Right forelimb (tissue), 1 donor: ENCODE measurements around the gene PDIA4.
"Not testable (repeated sequence)": the region's sequence is repeated elsewhere in the genome, so short reads cannot be mapped to it uniquely, and the experiment has no call there.

Experiments
- DNase-seq: peaks from one replicate; pipeline ENCODE4 v3.0.0-alpha.2; 2018

PDIA4 gene

DNA sequence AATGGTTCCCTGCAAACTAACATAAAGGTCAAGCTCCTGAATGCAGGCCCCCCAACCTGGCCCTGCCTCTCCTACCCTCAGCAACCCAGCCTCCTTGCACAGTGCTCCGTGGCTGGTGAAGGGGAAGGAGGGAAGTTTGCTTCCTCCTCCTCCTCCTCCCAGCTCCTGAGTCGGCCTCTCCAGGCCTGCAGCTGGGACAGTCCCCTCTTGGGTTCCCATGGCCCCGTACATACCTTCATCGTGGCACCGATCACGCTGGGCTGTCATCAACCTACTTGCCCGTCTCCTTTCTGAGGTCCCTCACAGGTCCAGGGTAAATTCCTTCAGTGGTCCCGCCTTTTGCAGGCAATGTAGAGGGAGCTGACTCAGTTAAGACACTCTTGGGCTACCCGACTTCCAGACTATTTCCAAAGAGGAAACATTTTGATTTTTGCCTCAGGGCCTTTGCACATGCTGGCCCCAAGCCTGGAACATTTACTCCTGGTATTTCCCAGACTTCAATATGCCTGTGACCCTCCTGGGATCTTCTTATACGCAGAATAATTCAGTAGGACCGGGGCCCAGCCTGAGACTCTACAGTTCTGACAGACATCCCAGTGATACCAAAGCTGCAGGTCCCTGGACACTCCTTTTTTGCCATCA lies 26.8 kb downstream of the PDIA4 start:
- DNase-seq = no peak

DNA sequence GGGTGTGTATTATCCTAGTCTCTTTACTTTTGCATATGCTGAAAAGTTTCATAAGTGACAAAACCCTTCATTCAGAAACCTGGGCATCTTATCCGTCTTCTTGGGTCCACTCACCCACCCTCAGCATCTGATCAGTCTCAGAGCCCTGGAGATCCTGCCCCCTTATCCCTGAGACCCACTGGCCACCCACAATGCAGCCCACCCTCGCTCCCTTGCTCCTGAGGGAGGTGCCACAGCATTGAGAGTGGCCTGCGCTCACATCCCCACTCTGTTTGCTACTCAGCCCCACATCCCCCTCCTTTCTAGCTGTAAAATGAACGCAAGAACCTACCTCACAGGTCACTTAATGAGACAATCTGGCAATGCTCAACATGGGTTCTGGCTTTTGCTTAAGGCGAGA lies 27.3 kb downstream of the PDIA4 start:
- no peak for DNase-seq

DNA sequence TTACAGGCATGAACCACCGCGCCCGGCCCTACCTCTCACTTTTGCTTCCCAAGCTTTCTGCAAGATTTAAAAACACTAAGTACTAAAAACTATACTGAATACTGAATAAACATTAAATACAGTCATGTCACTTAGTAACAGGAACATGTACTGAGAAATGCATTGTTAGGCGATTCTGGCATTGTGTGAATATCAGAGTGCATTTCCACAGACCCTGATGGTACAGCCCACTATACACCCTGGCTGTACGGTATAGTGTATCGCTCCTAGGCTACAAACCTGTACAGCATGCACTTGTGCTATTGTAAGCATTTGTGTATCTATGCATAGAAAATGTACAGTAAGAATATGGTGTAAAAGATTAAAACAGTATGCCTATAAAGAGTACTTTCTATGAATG lies 29.1 kb downstream of the PDIA4 start:
- DNase-seq = no peak

DNA sequence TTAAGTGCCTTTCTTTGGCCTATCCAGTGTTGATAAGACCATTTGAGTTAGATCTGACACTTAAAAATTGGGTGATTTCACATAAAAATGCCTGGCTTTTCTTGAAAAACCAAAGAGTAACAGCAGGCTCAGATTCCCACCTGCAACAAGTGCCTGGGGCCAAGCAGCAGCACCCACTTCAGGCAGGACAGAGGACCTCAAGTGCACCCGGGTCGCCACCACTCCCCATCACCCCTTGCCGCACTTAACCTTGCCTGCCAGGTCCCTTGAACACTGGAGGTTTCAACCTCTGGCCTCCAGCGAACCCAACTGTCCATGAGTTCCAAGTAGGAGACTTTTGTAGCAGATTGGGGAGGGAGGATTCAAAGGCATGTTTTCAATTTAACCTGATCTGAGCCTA lies 30.8 kb downstream of the PDIA4 start:
- DNase-seq = no peak

DNA sequence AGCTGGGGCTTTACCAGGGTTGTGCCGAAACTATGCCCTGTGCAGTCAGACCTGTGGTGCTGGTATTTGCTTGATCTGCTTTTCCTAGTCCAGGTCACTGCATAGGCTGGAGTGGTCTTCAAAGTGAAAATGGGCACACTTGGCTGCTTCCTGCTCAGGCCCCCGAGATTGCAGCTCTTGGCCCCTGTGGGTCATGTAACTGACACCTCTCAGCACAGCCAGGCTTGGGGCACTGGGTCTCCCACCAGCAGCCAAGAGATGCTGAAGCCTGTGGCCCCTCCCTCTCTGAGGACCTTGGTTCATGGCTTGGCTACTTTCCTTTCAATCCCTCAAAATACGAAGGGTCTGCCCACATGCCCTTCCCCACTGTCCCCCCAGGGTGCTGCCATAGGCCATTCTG lies 33.7 kb downstream of the PDIA4 start:
- DNase-seq = no peak

DNA sequence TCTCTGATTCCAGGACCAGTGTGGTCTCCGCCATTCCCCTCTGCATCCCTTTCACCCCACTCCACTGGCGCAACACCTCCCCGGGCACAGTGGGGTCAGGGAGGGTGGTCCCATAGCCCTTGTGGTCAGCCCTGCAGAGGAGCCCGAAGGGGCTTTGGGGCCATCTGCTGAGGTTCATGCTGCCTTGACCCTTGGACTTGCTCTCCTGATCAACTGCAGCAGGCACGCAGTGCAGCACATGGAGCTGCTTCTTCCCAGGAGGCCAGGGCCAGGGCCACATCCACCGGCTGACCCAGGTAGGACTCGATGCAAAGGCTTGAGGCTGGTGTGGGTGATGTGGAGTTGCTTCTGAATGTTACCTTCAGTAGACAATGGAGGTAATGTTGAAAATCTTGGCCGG lies 35.1 kb downstream of the PDIA4 start:
- no peak for DNase-seq

DNA sequence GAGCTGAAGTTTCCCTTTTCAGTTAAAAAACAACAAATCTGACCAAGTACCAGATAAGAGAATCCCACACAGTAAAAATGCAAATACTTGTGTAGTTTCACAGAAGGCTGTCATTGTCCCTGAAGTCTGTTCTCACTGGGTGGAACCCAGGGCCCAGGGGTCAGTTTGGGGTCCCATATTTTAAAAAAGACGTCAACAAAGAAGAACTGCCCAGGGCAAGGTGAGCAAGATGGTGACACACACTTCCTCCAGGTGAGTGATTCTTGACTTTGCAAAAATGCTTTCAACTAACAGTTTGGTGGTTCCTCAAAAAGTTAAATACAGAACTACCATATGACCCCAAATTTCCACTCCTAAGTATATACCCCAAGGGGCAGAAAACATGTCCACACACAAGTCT lies 36.8 kb downstream of the PDIA4 start:
- no peak for DNase-seq

DNA sequence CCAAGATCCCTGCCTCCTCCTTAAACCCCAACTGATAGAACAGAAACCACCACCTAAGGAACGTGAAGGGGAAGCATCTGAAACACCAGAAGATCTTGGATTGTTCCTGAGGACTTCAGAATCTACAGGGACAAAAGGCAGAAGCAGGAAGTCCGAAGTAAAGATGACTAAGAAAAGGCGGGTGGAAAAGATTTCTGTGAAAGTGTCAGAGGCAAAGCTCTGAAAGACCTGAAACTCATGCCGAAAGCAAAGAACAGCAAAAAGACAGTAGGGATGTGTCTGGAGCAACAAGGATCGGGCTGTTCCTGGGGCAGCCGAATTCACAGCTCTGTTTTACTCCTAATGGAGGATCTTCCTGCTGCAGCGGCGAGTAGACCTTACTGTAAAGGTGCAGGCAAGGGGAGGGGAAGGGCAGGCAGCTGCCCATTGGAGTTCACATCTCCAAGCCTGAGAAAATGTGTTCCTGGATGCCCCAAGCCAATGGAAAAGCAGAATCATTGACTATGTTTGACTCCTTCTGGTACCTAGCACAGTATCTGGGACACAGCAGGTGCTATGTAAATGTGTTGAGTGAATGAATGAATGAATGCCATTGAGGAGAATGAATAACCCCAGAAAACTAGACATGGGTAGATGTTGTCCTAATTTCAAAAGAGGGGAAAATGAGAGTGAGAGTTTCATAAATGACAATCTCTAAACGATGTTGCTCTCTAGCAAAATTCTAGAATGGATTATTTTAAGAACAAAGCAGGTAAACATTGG lies 40.4 kb downstream of the PDIA4 start:
- no peak for DNase-seq

DNA sequence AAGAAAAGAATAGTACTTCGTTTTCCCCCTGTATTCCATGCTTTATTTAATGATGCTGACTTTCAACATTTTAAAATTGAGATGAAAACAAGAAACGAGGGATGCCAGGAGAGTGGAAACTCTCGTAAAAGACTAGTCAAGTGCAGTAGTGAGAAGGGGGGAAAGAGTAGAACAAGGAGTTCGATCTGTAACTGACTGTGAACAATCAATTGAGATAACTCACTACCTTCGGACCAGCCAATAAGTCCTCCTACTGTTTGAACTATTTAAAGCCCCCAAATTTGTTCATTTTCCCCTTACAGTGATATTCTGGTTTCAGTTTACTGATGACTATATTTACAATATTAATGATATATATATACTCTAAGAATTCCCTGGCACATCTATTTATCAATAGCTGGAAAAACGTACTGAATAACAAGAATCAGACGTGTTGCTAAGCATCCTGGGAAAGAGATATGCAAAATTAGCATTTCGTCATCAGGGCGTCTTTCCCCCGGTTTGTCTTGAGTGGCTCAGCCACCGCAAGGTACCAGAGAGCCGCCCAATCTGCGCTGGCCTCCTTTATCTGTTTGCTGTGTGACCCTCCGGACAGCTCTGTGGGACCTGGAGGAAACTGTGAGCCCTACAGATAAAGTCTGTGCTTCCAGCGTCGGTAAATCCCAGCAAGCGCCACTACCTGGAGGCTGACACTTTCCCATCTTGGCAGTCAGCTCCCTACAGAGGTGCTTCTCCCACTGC lies 41.1 kb downstream of the PDIA4 start:
- DNase-seq = peak; percentile 82

DNA sequence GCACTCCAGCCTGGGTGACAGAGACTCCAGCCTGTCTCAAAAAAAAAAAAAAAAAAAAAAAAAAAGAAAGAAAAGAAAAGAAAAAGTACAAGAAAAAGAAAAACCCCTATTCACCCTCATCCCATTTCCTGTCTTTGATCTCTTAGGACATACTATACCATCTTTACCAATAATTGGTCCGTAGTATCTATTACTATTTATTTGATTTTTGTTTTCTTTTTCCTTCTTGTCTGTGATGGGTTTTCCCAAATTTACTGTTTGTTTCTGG lies 41.6 kb downstream of the PDIA4 start:
- DNase-seq = no peak

DNA sequence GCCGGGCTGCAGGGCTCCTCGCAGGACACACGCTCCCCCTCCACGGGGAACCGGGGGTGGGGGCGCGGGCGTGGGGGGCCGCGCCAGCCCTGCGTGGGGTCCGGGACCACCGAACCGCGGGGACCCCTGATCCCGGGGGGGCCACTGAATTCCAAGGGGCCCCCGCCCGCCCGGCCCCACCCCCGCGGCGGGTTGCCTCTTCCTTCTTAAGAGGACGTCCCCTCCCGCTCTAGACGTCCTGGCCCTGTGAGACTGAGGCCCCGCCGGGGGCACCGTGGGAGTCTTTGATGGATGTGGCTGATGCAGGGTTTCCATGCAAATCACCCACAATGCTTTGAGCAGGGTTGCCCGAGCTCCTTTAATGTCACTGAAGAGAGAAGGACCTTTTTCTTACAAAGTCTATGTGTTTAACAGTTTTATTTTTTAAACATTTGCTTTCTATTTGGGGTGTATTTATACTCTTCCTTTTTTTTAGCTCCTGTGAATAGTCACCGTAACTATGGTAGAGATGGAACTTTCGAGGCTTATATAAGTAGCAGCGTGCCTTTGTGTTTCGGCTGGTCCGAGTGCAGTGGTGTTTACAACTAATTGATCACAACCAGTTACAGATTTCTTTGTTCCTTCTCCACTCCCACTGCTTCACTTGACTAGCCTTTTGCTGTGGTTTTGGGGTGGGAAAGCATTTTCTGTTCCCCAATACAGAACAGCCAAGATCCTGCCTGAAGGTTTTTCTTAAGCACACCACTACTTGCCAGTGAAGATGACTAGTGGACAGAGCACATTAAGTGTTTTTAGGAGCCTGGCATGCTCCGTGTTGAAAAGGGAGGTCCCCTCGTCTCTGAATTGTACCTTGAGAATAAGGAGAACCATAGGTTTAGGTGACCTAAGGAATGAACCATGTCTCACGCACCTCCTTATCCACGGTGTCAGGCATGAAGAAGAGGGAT lies 44.8 kb downstream of the PDIA4 start:
- peak; percentile 75 for DNase-seq

DNA sequence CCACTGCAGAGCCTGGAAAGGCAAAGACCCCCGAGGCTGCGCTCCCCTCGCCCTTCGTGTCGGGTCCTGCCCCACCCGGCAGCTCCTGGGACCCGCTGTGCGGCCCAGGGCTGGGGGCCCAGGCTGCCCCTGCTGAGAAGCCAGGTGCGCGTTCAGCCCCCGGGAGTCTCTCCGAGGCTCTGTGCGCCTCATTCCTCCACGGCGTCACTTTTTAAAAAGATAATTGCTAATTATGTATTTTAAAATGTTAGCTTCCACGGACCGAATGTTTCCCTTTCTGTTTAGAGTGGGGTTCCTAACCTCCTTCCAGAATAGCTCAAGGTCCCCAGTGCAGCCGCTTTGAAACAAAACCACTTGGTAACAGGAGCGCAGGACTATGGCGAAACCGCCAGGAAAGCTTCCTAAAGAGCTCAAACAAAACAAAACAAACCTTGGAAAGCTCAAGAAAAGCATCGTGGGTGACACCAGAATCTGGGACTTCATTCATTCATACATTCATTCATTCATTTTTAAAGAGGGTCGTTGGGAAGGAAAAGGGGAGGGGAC lies 45.6 kb downstream of the PDIA4 start:
- no peak for DNase-seq

DNA sequence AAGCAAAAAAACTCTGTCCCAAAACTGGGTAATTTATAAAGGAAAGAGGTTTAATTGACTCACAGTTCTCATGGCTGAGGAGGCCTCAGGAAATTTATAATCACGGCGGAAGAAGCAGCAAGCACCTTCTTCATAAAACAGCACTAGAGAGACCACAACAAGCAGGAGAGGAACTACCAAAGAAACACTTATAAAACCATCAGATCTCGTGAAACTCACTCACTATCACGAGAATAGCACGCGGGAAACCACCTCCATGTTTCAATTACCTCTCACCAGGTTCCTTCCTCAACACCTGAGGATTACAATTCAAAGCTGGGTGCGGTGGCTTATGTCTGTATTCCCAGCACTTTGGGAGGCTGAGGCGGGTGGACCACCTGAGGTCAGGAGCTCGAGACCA lies 48.5 kb downstream of the PDIA4 start:
- no peak for DNase-seq

DNA sequence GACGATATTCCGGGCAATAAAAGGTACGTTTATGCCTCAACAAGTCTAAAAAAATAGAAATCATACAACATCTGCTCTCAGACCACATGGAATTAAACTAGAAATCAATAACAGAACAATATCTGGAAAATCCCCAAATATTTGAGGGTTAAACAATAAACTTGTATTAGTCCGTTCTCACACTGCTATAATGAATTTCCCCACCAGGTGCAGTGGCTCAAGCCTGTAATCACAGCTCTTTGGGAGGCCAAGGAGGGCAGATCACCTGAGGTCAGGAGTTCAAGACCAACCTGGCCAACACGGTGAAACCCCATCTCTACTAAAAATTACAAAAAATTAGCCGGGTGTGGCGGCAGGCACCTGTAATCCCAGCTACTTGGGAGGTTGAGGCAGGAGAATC lies 49.2 kb downstream of the PDIA4 start:
- DNase-seq = not testable (repeated sequence)

DNA sequence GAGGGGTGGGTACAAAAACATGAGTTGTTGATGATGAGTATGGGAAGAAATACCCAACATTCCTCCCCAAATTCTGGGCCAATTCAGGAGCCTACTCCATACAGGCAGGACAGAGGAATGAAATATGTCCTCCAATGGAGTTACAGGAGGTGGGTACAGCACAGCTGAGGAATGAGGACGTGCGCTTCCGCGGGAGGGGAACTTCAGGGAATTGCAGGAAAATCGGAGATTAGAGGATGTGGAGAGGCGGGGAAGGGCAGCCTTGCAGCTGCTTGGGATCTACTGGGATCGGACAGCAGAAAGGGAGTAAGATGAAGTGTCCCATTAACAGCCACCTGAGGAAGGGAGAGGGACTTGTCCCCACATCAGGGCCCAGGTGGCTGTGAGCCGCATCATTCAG lies 50.2 kb downstream of the PDIA4 start:
- no peak for DNase-seq

DNA sequence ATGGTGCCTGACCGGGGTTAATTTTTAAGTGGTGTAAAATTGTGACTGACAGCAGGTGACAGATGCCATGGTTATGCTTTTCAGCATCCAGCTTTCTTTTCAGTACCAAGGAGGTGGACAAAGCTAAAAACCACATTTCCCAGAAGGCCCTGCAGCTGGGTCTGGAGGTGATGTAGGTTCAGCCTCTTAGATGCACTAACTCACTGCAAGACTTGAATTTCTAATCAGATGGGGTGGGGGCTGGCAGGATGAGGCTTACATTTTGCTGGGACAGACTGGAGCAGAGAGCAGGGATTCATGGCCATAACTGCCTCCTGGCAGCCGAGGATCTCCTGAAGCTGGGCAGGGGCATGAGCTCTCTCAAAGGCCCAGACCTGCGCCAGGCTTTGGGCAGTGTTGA lies 52.4 kb downstream of the PDIA4 start:
- DNase-seq = no peak

DNA sequence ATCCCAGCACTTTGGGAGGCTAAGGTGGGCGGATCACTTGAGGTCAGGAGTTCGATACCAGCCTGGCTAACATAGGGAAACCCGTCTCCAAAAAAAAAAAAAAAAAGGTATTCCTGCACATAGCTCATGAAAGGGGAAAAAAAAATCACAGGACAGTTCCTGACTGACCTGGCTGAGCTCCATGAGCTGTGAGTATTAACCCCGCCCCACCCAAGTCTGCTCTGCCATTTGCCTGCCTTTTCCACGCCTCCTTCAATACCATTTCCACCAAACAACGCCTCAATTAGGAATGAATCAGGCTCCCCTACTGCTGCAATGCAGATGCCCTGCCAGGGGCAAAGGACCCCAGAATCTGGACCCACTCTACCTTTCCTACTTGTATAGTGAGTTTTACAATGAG lies 55.0 kb downstream of the PDIA4 start:
- DNase-seq = no peak

DNA sequence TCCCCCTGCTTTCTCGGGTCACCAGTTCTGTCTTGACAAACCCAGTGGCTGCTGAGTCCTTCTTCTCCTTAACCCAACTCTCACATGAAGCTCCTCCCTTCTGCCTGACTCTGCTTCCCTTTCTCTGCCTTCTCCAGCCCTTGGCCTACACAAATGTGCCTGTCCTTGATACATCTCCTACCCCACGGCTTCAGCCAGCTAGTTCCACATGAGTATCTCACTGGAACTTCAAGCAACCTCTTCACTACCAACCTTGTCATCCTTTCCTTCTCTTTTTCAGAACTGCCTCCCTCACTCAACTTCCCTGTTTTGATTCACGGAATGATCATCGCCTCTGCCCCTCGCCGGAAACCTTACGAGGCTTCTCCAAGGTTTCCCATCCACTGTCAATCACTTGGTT lies 55.9 kb downstream of the PDIA4 start:
- DNase-seq = no peak

DNA sequence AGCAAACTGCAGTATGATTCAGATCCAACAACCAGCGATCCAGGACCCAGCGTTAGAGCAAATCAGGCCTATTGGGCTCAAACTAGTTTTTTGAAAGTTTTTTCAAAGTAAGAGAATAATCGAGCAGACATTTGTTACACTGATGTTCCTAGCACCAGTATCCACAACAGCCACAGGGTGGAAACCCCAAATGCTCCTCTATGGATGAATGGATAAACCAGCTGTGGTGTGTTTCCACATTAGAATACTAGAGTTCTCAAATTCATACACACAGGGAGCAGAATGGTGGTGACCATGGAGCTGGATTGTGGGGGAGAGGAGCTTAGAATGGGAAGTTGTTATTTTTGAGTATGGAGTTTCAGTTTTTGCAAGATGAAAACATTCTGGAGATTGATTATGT lies 60.7 kb downstream of the PDIA4 start:
- no peak for DNase-seq

DNA sequence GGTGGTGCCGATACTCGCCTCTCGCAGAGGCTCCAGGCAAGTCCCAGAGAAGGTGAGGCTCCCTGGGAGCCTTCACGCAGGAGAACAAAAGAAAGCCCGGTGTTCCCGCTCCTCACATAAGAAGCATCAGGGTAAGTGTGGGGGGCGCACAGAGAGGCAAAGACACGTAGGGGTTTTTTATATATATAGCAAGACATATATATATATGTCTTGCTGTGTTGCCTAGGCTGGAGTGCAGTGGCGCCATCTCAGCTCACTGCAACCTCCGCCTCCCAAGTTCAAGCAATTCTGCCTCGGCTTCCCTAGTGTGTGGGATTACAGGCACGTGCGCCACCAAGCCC lies 61.3 kb downstream of the PDIA4 start:
- DNase-seq = no peak

DNA sequence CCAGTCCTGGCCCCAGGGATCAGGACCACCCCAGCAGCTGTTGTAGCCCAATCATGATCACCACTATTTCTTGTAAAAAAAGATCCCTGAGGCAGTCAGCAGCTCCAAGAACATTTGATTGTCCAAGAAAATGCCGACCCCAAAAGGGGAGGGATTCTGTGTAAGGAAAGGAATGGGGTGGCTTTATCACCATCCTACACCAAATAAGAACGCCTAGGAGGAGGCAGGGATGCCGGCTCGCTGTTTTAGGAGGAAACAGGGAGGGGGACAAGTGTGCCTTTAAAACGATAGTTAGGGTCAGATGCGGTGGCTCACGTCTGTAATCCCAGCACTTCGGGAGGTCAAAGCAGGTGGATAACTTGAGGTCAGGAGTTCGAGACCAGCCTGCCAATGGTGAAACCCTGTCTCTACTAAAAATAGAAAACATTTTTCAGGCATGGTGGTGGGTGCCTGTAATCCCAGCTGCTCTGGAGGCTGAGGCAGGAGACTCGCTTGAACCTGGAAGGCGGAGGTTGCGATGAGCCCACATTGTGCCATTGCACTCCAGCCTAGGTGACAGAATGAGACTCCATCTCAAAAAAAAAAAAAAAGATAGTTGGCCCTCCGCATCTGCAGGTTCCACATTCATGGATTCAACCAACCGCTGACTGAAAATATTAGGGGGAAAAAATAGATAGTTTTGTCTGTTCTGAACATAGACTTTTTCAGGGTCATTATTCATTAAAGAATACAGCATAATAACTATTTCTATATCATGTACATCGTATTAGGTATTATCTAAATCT lies 63.6 kb downstream of the PDIA4 start:
- DNase-seq = no peak
